ENCODE results near the gene FADS2.

The FADS2 gene

DNA sequence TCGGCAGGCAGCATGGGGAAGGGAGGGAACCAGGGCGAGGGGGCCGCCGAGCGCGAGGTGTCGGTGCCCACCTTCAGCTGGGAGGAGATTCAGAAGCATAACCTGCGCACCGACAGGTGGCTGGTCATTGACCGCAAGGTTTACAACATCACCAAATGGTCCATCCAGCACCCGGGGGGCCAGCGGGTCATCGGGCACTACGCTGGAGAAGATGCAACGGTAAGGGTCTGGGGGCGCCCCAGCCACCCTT lies 204 bp downstream of the FADS2 start:
- peak overlapping the region; percentile 81 to 91 (median 82) for H3K4me3 Mint-ChIP-seq
- H3K4me1 Mint-ChIP-seq = peaks cover 47% of the 10 kb centered on the region
- TF ChIP-seq CTCF (IDR thresholded peaks at IDR 0.05; ENCODE audit: unreplicated experiment in 3 of 3) = no peak
- H3K27me3 Mint-ChIP-seq (ENCODE audit: low read depth) = peaks cover 8% of the 10 kb centered on the region
- H3K36me3 Mint-ChIP-seq (ENCODE audit: low read depth) = no peaks in the 10 kb centered on the region
- peak overlapping the region; percentile 94 to 97 (median 95) for H3K27ac Mint-ChIP-seq
- H3K9me3 Mint-ChIP-seq = no peaks in the 10 kb centered on the region

DNA sequence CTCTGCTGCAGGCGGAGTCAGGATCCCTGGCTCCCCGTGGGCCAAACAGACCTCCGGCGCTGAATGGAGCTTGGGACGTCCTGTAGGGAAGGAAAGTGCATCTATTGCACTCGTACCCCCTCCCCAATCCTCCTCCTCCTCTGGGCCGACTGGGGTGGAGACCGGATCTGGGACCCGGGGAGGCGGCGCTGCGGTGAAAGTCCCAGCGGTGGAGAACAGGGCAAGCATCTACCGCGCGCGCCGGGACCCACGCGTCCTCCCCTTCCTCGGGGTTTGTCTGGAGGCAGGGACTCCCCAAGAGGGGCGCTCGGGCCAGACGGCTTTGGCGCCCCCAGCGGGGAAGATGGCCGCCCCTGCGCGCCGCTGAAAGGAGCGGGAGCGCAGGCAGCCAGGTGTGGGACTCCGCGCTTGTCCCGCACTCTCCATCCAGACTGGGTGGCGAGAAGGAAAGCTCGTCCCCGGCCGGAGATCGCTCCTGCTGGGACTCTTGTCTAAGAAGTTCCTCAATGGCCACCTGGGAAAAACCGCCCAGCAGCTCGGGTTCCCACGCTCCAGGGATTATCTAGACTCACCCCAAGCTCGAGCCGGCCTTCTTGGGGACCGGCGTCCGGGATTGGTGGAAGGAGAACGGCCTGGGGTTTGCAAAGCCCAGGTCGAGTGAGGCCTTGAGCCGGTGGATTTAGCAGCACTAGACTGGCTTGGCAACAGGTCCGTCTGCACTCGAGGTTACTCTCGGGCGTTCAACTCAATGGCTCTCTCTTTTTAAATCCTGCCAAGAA lies 718 bp downstream of the FADS2 start:
- Mint-ChIP-seq H3K9me3 (no peaks in the 10 kb centered on the region), H3K4me3 (peak overlapping the region; percentile 81 to 91 (median 82)), H3K4me1 (peaks cover 52% of the 10 kb centered on the region), H3K36me3 (ENCODE audit: low read depth) (peaks cover 5% of the 10 kb centered on the region), H3K27ac (peak overlapping the region; percentile 94 to 97 (median 95)), H3K27me3 (ENCODE audit: low read depth) (peaks cover 8% of the 10 kb centered on the region)
- peak; percentile 40 to 58 (median 41) for TF ChIP-seq CTCF (IDR thresholded peaks at IDR 0.05; ENCODE audit: unreplicated experiment in 3 of 3)

- H3K27me3 Mint-ChIP-seq (ENCODE audit: low read depth) = peaks cover 7% of the 10 kb centered on the region
- no peaks in the 10 kb centered on the region for H3K9me3 Mint-ChIP-seq
These were observed 1.7 kb downstream of the FADS2 start for GRCh38 chr11:61829806-61830205.

GRCh38 chr11:61830237-61831105 lies 2.4 kb downstream of the FADS2 start:
- H3K9me3 Mint-ChIP-seq = no peaks in the 10 kb centered on the region
- H3K36me3 Mint-ChIP-seq (ENCODE audit: low read depth) = peaks cover 8% of the 10 kb centered on the region
- peak overlapping the region; percentile 81 to 91 (median 82) for H3K4me3 Mint-ChIP-seq
- peaks cover 62% of the 10 kb centered on the region for H3K4me1 Mint-ChIP-seq
- no peak for TF ChIP-seq CTCF (IDR thresholded peaks at IDR 0.05; ENCODE audit: unreplicated experiment in 3 of 3)
- H3K27ac Mint-ChIP-seq = peak overlapping the region; percentile 63 to 95 (median 82)
- peaks cover under 1% of the 10 kb centered on the region for H3K27me3 Mint-ChIP-seq (ENCODE audit: low read depth)

More at GRCh38 chr11:61829806-61830205, 1.7 kb downstream of the FADS2 start:
- Mint-ChIP-seq H3K4me3 (peak overlapping the region; percentile 81 to 91 (median 82)), H3K27ac (peak overlapping the region; percentile 94 to 97 (median 95)), H3K4me1 (peaks cover 57% of the 10 kb centered on the region), H3K36me3 (ENCODE audit: low read depth) (peaks cover 7% of the 10 kb centered on the region)
- no peak for TF ChIP-seq CTCF (IDR thresholded peaks at IDR 0.05; ENCODE audit: unreplicated experiment in 3 of 3)

DNA sequence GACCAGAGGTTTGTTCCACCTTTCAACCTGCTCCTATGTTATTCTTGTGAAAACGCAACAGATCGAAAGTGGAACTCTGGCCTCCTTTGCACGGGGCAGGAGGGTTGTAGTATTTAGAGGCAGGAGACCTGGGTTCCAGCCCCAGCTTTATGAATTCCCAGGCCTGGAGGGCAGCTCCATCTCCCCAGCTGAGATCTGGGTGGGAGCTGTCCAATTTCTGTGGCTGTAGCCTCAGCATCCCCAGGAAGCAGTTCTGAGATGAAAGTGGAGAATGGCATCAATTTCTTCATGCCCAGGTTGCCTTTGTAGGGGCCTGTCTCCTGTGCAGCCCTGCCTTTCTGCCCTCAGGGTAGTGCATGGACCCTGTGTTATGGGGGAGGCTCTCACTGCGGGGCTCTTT lies 4.1 kb downstream of the FADS2 start:
- no peak for TF ChIP-seq CTCF (IDR thresholded peaks at IDR 0.05; ENCODE audit: unreplicated experiment in 3 of 3)
- Mint-ChIP-seq H3K4me3 (peak overlapping the region; percentile 58 to 84 (median 75)), H3K4me1 (peaks cover 56% of the 10 kb centered on the region), H3K27me3 (ENCODE audit: low read depth) (no peaks in the 10 kb centered on the region), H3K9me3 (no peaks in the 10 kb centered on the region), H3K36me3 (ENCODE audit: low read depth) (peaks cover 15% of the 10 kb centered on the region), H3K27ac (peak overlapping the region; percentile 4 to 81 (median 45))

Data from nephron (organoid).